DMS53 treated with DMSO at 0.1 percent for 48 hours (cell line): ENCODE results near the gene AGK.
"Not testable (repeated sequence)": the region's sequence is repeated elsewhere in the genome, so short reads cannot be mapped to it uniquely, and the experiment has no call there.

Experiments used
- DNase-seq: peaks from one replicate; lab custom pipeline; 2025; ENCODE audit not compliant: unreplicated experiment; lab: John Stamatoyannopoulos, UW

The AGK gene

DNA sequence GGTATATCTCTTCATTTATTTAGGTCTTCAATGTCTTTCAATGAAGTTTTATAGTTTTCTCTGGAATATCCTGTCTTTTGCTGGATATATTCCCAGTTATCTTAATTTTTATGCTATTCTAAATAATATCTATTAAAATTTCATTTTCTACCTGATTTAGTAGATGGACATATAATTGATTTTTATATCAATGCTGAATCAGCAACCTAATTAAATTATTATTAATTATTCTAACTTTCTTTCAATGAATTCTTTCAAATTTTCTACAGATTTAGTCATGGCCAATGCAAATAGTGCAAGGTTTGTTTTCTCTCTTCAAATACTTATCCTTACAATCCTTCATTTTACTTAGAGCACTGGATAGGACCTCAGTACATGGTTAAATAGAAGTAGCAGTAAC, 94.0 kb downstream of the AGK start:
- no peak for DNase-seq

DNA sequence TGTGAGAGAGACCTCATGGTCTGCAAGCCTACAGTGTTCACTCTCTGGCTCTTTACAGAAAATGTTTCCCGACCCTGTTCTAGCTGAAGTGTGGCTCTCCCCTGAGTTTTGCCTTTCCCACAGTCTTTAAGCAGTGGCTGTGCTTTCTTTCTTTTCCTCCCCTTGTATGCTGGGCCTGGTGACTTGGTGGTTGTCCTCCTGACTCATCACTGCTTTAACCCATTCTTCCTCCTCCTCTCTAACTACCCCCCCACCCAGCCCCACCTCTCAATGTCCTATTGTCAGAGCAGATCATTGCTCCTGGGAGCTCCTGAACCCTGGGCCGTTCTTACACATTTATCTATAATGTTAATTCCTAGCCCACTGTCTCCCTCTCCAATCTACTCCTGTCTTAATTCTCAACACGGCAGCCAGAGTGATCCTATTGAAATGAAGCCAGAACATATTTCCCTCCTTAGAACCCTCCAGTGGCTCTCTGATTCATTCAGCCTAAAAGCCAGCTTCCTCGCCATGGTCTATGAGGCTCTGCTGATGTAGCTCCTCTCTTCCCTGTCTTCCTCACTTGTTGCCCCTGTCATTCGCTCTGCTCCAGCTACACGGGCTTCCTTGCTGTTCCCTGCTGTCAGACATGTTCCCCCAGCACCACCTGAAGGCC, 95.7 kb downstream of the AGK start:
- DNase-seq = no peak

DNA sequence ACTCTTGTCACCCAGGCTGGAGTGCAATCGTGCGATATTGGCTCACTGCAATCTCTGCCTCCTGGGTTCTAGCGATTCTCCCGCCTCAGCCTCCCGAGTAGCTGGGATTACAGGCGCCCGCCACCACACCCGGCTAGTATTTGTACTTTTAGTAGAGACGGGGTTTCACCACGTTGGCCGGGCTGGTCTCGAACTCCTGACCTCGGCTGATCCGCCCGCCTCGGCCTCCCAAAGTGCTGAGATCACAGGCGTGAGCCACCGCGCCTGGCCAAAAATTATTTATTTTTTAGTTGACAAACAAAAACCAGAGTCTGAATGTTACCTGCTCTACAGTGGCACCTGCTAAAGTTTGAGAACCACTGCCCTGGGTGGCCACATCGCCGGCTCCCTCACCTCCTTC, 96.5 kb downstream of the AGK start:
- not testable (repeated sequence) for DNase-seq

DNA sequence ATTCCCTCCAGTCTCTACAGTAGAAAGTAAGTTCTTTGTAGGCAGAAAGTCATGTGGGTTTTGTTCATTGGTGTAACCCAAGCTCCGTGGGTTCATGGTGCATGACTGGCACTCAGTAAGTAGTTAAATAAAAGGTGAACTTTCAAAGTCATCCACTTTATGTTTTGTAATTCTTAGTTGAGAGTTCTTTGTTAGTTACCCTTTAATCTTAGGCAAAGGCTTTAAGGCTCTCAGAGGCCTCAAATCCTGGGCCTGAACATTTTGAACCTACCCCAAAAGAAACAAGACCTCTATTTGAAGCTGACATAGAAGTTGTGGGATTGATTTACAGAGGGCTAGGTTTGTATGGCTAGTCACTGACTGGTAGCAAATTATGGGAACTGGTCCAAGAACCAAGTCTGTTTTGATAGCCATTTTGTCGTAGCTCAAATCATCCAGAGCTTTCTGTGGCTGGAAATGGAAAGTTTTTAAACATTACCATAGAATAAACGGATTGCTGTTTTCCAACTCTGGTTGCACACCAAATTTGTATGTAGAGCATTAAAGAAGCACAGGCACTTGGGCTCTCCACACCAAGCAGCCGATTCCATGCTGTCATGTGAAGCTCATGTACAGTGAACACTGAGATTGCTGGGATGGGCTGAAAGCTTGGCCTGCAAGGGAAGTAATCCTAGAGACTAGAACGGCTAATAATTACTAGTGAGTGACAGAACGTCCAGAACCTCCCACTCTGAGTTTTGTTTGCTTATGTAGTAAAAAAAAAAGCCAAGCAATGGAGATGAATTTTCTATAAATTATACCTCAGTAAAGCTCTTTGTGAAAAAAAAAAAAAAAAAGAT, 97.3 kb downstream of the AGK start:
- no peak for DNase-seq

DNA sequence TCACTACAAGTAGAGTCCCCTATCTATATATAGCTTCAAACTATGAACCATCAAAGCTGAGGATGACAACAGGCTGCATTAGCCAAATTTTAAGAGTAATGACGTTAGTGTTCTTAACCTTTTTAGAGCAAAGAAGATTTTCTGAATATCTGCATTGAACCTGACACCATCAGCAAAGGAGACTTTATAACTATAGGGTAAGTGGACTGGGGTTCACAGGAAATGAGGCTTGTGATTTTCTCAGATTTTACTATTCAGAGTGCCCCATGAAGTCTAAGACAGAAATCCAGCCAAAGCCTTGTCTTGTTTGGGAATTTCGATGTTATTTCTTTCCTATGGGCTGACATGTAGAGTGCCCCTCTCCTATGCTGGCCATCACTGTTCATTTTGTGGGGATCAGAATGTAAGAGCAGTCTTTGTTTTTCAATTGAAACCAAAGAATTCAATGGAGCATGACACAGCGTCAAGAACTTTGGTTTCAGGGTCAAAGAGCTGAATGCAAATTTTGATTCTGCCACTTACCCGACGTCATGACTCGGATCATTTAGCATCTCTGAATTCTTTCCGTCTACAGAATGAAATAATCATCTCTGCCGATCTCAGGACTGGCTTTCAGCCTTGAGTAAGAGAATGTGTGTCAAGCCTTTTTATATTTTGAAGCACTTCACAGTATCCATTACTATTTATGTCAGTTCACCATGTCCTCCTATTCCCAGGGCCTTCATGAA, 98.1 kb downstream of the AGK start:
- no peak for DNase-seq

DNA sequence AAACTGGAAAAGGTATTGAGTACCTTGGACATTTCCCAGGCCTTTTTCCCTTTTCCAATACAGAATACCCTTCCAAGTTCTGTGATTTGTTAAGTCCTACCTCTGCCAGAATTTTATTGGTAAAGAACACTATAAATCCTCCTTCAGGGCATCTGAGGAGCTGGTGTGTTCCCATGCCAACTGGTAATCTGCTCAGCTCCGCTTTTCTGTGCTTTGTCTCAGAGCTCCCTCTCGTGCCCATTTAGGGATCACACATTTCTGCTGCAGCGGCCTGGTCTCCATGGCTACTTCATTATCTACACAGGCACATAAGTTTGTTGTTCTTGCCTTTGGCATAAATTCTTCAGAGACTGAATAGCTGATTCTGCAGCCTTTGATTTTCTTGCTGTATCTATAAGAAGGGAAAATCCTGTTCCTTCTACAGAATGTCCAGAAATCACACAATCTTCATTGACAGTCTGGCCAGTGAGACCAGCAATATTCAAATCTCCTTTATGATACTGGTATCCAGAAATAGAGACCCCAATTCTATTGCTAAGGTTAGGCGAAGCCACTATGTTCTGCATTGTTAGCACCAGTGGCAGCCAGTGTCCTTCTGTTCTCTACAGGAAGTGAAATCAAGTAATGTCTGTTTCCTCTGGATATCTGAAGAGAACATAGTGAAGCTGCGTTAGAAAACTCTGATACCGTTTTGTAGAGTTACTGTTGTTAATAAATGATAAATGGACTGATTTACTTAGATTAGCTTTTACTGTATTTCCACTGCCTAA, 98.8 kb downstream of the AGK start:
- peak; percentile 75 for DNase-seq

DNA sequence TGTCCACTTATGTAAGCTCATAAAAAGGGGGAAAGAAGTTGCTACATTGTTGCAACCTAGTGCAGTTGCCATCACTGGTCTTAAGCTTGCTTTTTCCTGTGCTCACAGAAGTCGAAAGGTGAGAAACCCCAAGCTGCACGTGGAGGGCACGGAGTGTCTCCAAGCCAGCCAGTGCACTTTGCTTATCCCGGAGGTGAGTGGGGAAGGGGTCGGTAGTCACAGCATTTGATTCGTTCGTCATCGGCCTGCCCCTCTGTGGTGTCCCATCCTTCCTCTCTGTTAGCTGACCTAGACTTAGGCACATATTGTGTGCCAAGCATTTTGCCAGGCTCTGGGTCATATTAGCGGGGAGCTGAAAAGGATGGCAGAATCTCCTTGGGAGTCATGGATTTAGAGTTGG, 100.2 kb downstream of the AGK start:
- no peak for DNase-seq

DNA sequence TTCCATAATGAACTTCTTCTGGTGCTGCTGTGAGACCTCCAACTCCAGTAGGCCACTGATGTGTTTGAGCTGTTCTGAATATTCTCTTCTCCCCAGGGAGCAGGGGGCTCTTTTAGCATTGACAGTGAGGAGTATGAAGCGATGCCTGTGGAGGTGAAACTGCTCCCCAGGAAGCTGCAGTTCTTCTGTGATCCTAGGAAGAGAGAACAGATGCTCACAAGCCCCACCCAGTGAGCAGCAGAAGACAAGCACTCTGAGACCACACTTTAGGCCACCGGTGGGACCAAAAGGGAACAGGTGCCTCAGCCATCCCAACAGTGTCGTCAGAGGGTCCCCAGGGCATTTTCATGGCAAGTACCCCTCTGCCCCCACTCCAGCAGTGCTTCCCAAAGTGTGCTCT, 101.5 kb downstream of the AGK start:
- DNase-seq = no peak

DNA sequence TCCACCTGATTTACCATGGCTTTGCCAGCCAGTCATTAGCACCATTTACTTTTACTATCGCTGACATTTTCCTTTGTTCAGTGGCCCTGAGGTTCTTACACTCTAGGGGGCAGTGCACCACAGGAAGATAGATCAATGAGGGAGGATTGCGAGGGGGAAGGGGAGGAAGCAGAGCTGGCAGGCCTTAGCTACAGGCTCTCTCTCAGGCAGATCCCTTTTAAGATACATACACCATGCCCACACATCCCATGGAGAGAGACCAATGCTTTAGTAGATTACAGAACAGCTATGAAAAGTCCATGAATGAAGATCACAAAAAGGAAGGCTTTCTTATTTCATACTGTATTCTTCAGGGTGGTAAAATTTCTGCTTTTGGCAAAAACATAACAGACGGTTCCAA, 103.3 kb downstream of the AGK start:
- DNase-seq = peak; percentile 86

DNA sequence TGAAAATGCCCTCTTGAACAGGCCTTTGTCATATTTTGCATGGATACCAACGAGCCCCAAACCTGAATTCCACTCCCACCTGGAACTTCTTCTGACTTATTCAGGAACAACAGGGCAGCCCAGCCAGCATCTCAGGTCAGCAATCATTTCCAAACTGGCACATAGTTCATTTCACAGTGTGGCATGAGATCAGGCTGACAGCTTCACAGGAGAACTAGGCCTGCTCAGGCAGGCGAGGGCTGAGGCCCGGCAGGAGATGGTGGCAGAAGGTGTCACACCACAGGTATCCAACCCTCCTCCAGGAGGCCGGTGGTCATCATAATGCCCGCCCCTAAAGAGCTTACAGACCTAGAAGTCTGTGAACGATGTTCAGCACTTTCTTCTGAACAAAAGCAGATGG, 108.3 kb downstream of the AGK start:
- no peak for DNase-seq

DNA sequence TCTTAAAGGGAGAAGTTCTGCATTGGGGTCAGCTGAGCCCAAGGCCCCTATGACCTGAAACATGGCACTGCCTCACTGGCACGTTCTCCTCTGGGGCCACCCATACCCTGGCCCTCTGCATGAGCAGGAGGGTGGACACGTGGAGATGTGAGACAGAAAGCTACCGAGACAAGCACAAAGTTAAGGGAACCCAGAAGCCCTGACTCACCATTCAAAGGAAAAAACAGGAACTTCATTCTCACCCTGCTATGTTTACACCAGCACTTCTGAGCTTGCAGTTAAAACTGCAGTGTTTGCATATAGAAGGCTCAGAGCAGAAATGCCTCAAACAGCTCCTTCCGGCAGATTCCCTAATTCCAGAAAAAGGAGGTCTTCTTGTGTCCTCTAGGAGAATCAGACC, 109.0 kb downstream of the AGK start:
- no peak for DNase-seq

DNA sequence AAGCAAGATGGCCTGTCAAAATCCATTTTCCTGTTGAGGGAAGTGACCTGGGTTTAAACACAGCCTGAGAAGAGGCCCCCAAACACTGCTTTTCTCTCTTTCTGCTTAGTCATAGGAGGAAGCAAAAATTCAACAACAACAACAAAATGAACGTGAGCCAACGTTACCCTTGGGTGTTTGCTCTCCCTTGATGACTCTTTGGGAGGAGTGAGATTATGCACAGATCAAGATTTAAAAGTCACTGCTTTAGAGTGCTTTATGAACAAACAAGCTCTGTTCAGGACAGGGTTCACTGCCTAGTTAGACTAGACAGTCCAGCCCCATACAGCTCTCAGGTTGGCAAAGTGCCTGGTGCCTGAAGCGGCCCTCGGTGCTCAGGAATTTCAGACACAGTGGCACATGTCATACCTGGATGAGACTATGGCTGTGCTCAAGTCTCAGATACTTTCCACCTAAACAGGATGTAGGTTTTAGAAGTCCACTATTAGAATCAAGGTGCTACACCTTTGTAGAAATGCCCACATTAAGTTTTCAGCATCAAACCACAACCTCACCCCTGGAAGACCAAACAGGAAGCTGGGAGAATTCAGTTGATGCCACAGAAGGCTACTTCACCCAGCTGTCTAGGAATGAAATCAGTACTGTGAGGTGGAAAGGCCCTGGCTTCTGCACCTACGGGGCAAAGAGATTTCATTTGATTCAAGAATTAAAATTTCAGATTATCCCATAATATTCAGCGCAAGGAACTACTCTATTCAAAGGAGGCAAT, 112.1 kb downstream of the AGK start:
- peak; percentile 80 for DNase-seq

DNA sequence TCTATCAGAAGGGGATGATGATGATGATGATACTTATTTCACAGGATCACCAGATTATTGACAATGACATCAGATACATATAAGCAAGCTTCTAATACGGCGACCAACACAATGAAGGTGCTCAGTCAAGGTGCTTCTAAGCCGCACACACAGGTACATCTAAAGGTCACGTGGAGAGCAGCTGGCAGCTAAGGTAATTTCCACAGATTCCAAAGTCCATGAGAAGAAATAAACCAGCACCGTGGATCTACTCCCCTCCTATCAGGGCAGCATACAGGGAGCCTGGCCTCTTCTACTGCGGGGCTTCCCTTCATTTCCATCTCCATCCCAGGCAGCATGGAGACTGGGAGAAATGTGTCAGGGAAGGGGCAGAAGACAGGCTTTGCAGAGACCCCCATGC, 113.2 kb downstream of the AGK start:
- DNase-seq = peak; percentile 5

DNA sequence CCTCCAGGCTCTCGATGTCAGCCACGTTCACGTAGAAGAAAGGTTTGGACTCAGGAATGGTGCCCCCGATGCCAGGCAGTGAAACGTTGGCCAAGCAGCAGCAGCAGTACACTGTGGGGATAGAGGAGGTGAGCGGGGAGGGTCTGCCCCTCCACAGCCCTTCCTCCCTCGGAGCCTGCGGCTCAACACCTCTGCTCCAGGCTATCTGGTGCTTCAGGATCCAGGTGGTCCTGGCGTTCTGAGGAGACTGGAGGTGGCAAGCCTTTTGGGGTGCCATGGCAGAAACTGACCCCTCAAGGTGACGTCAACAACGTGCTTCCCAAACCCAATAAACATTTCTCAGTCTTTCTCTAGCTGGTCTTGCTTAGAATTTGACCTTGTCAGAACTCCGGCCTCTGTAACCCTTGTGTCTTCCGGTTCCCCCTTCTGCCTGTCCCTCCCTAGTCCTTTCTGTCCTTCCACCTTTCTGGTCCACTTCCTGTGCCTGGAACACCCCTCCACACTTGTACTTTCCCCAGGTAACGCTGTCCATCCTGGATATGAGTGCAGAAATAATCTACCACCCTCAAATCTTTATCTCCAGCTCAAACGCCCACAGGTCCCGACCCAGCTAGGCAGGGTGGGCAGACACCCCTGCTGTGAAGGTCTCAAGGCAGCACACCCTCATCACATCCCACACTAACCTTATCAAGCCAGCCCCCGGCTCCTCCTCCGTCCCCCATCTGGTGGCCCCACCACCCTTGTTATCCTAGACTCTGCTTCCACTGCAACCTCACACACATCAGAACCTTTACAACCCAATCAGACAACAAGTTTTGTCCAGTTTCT, 114.2 kb downstream of the AGK start:
- no peak for DNase-seq

DNA sequence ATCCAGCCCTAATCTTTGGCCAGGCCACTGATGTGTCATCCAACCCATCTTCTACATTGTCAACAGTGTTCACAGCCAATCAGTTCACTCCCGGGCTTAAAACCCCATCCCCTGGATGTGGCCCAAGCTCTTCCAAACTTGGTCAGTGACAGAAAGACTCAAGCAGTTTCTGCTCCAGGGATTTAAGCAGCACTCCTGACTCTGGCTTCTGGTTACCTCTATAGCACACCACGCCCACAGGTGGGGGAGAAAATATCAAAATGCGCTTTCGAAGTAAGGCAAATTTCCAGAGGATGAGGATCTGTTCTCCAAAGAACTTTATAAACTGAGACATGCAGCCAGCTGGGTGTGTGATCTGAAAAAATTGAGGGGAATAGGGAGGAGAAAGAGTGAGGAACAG, 114.9 kb downstream of the AGK start:
- DNase-seq = no peak

DNA sequence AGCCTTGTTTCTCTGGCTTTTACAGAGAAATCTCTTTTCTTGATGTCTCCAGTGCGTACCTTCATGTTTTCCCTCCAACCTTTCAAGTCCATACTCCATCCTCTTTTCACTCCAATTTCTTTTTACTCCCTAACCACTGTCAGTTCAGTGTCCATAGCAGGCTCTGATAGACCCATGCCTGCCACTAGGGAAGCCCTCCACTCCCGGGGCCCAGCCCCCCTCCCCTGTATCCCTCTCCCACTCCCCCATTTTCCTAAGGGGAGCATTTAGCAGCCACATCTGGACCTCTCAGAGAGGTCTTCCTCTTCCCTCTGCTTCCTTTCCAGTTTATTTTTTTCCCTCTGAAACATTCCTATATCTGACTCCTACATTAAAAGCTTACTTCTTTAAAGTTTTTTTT, 117.6 kb downstream of the AGK start:
- no peak for DNase-seq

DNA sequence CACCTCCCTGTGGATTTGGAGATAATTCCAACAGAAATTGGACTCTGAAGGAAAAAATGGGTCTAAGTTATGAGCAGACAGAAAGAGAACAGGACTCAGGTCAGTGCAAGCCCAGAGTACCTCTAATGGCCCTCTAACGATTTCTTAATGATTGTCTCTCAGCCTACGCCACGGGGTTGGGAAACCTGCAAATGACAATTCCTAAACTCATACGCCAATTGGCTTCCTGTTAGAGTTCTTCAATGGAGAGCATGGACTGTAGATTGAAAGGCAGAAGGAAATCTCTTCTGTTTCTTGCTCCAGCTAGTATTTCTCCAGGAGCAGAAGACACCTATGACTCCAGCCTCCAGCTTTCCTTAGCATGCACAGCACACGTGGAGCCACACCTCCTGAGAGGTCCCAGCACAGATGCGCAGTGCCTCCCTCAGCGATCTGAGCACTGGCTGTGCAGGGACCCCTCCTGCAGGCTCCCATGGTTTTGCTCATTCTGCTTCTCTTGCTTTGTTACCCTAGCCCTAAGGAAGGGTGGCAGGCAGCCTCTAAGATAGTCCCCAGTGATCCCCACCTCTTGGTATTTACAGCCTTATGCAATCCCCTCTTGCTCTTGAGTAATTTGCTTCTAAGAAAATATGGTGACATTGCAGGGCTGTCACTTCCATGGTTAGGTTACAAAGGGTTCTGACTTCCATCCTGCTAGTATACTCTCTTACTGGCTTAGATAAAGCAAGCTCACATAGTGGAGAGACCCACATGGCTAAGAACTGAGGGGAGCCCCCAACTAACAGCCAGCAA, 120.7 kb downstream of the AGK start:
- no peak for DNase-seq

DNA sequence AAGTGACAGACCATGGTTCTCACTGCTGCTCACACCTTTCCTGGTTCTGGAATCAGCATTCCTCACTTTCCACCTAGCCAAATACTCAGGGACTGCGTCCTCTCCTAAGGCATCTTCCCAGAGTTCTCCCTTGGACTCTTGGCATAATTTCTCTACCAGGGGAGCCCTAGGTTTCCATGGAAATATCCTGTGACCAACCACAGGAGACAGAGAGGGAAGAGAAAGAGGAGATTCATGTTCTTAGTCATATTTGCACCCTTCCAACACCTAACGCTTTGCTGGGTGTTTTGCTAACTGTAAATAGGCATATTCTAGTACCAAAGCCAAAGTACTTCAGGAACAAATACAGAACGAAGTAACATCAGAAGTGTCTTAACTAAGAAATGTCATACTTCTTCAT, 122.1 kb downstream of the AGK start:
- DNase-seq = no peak

DNA sequence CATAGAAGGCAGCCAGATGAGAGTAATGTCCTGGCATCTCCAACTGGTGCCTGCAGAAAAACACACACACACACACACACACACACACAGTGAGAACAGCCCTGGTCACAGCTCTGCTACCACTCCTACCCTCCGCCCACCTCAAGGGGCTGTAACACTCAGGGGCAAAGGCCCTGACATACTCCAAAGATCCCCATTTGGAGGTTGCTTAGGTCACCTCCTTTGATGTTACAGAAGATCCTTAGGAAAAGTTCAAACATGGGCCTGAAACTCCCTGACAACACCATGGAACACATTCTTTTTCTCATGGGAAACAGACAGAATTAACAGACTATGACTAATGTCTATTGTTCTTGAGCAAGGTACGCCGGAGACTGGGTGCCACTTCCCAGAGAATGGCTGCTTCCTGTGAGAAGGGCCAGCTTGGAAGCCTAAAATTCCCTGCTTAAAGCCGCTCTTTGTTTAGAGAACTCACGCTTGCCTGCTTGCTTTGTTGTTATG, 123.0 kb downstream of the AGK start:
- DNase-seq = no peak
